Mononuclear cell (primary cell): ENCODE results near the gene DUSP28. TPM values are rescaled to one million over a fixed set of nuclear protein-coding genes. Genes with fewer than 3 reads are reported as not detected.

Experiments used
- H3K27me3 ChIP-seq: 2 replicates; pipeline ENCODE4 v1.6.0; 2011; ENCODE audit warnings: low read length, control low read depth; ENCODE audit not compliant: insufficient read depth
- H3K4me1 ChIP-seq: 2 replicates; pipeline ENCODE4 v1.5.1; 2011; ENCODE audit warnings: mild to moderate bottlenecking, low read length, control low read depth; ENCODE audit not compliant: insufficient read depth
- H3K4me3 ChIP-seq: 2 replicates; pipeline ENCODE4 v1.5.1; 2011; ENCODE audit warnings: mild to moderate bottlenecking, low read length, moderate library complexity
- H3K9me3 ChIP-seq: 2 replicates; pipeline ENCODE4 v1.5.1; 2011; ENCODE audit warnings: low read depth, mild to moderate bottlenecking, control low read depth, low read length
- total RNA-seq: library from RNA; depleted of rRNA; stranded (reverse); fragments of >200 nt; gene quantifications from one replicate; pipeline ENCODE4 v1.2.3, GENCODE V29; 2012

The DUSP28 gene
- total RNA-seq, 1 donor, result 12.1 TPM

- H3K4me1 ChIP-seq, result peaks cover 36% of the 10 kb centered on the region
- no peaks in the 10 kb centered on the region for H3K27me3 ChIP-seq
- H3K9me3 ChIP-seq, result no peaks in the 10 kb centered on the region
- H3K4me3 ChIP-seq, result no peak overlapping the region
Measured at GRCh38 chr2:240572141-240573031, 12.2 kb downstream of the DUSP28 start.

GRCh38 chr2:240573071-240573515, 12.9 kb downstream of the DUSP28 start:
- H3K4me1 ChIP-seq, result peaks cover 32% of the 10 kb centered on the region
- no peaks in the 10 kb centered on the region for H3K9me3 ChIP-seq
- H3K4me3 ChIP-seq, result no peak overlapping the region
- no peaks in the 10 kb centered on the region for H3K27me3 ChIP-seq

- no peaks in the 10 kb centered on the region for H3K27me3 ChIP-seq
- no peak overlapping the region for H3K4me3 ChIP-seq
- H3K4me1 ChIP-seq, result peaks cover 39% of the 10 kb centered on the region
- H3K9me3 ChIP-seq, result no peaks in the 10 kb centered on the region
Measured at GRCh38 chr2:240573516-240574385, 13.6 kb downstream of the DUSP28 start.

GRCh38 chr2:240574386-240575100, 14.4 kb downstream of the DUSP28 start:
- Histone ChIP-seq H3K9me3 (no peaks in the 10 kb centered on the region), H3K4me1 (peaks cover 41% of the 10 kb centered on the region), H3K27me3 (no peaks in the 10 kb centered on the region), H3K4me3 (no peak overlapping the region)

- Histone ChIP-seq H3K9me3 (no peaks in the 10 kb centered on the region), H3K4me3 (no peak overlapping the region), H3K4me1 (peaks cover 41% of the 10 kb centered on the region), H3K27me3 (no peaks in the 10 kb centered on the region)
Measured at GRCh38 chr2:240575101-240575965, 15.2 kb downstream of the DUSP28 start.

GRCh38 chr2:240576036-240576435, 15.9 kb downstream of the DUSP28 start:
- peaks cover 41% of the 10 kb centered on the region for H3K4me1 ChIP-seq
- H3K9me3 ChIP-seq, result no peaks in the 10 kb centered on the region
- no peak overlapping the region for H3K4me3 ChIP-seq
- no peaks in the 10 kb centered on the region for H3K27me3 ChIP-seq

GRCh38 chr2:240576436-240577205, 16.5 kb downstream of the DUSP28 start:
- peaks cover 35% of the 10 kb centered on the region for H3K4me1 ChIP-seq
- H3K27me3 ChIP-seq, result no peaks in the 10 kb centered on the region
- H3K9me3 ChIP-seq, result no peaks in the 10 kb centered on the region
- H3K4me3 ChIP-seq, result no peak overlapping the region

- Histone ChIP-seq H3K27me3 (no peaks in the 10 kb centered on the region), H3K9me3 (no peaks in the 10 kb centered on the region), H3K4me1 (peaks cover 32% of the 10 kb centered on the region), H3K4me3 (no peak overlapping the region)
Measured at GRCh38 chr2:240577281-240578109, 17.3 kb downstream of the DUSP28 start.

GRCh38 chr2:240578110-240578450, 17.9 kb downstream of the DUSP28 start:
- H3K4me3 ChIP-seq, result no peak overlapping the region
- H3K9me3 ChIP-seq, result no peaks in the 10 kb centered on the region
- peaks cover 34% of the 10 kb centered on the region for H3K4me1 ChIP-seq
- no peaks in the 10 kb centered on the region for H3K27me3 ChIP-seq

GRCh38 chr2:240578488-240578887, 18.3 kb downstream of the DUSP28 start:
- H3K4me3 ChIP-seq, result no peak overlapping the region
- no peaks in the 10 kb centered on the region for H3K9me3 ChIP-seq
- no peaks in the 10 kb centered on the region for H3K27me3 ChIP-seq
- H3K4me1 ChIP-seq, result peaks cover 38% of the 10 kb centered on the region

GRCh38 chr2:240579071-240579762, 19.1 kb downstream of the DUSP28 start:
- H3K4me1 ChIP-seq, result peaks cover 45% of the 10 kb centered on the region
- H3K27me3 ChIP-seq, result no peaks in the 10 kb centered on the region
- H3K9me3 ChIP-seq, result no peaks in the 10 kb centered on the region
- H3K4me3 ChIP-seq, result no peak overlapping the region

GRCh38 chr2:240579771-240580614, 19.8 kb downstream of the DUSP28 start:
- Histone ChIP-seq H3K4me1 (peaks cover 53% of the 10 kb centered on the region), H3K4me3 (no peak overlapping the region), H3K27me3 (no peaks in the 10 kb centered on the region), H3K9me3 (no peaks in the 10 kb centered on the region)
